Measurements from ENCODE around the gene GABBR1. TPM values are rescaled to one million over a fixed set of nuclear protein-coding genes. Genes with fewer than 3 reads are reported as not detected.

The GABBR1 gene
- polyA plus RNA-seq, 1 donor (not counting 4 experiments of a cell fraction or from before 2014, with no cell fraction given) = 18.9 TPM

- no peaks in the 10 kb centered on the region for H3K9me3 ChIP-seq (ENCODE audit: control insufficient read depth, low read depth, low read length)
- H2AFZ ChIP-seq (ENCODE audit: control insufficient read depth, low read length) = no peak overlapping the region
- H3K4me1 ChIP-seq (ENCODE audit: control insufficient read depth, extremely low read depth, insufficient read depth, low read length) = no peaks in the 10 kb centered on the region
- no peak for TF ChIP-seq EZH2 (IDR thresholded peaks at IDR 0.05; ENCODE audit: low read length)
- no peak for TF ChIP-seq CTCF (optimal IDR thresholded peaks at IDR 0.05 in 1 of 3, IDR thresholded peaks at IDR 0.05 in 1 of 3, conservative IDR thresholded peaks at IDR 0.05 in 1 of 3; ENCODE audit: extremely low read depth in 1 of 3, insufficient read depth in 2 of 3, low read length in 3 of 3)
- no peak overlapping the region for H3K4me3 ChIP-seq (ENCODE audit: control insufficient read depth in 2 of 3, extremely low read depth in 1 of 3, insufficient read depth in 2 of 3, low read depth in 1 of 3, low read length in 3 of 3)
- dilution Hi-C loops (cut with MboI; ENCODE audit: extremely low pct_ligation_motif_present, low sequenced_read_pairs) = no loop called here
- H3K36me3 ChIP-seq (ENCODE audit: control insufficient read depth in 2 of 2, extremely low read depth in 1 of 2, insufficient read depth in 2 of 2, low read length in 2 of 2) = peaks cover 26 to 32% of the 10 kb centered on the region in 2 experiments
- H3K9ac ChIP-seq (ENCODE audit: control insufficient read depth, extremely low read depth, insufficient read depth, low read length) = no peak overlapping the region
- H3K79me2 ChIP-seq (ENCODE audit: control insufficient read depth, insufficient read depth, low read length) = no peaks in the 10 kb centered on the region
- no peaks in the 10 kb centered on the region for H3K27me3 ChIP-seq (ENCODE audit: control insufficient read depth, extremely low read depth, insufficient read depth, low read length)
- no peaks in the 10 kb centered on the region for H3K9me1 ChIP-seq (ENCODE audit: control insufficient read depth, extremely low read depth, insufficient read depth, low read length)
- no peak overlapping the region for H3K27ac ChIP-seq (ENCODE audit: control insufficient read depth, insufficient read depth, low read length)
- H4K20me1 ChIP-seq (ENCODE audit: control insufficient read depth, extremely low read depth, insufficient read depth, low read length) = no peaks in the 10 kb centered on the region
- no peak overlapping the region for H3K4me2 ChIP-seq (ENCODE audit: control insufficient read depth, extremely low read depth, insufficient read depth, low read depth, low read length)
- no peak for FAIRE-seq
- DNase-seq (ENCODE audit: low read depth, low spot score) = no peak
Measured at GRCh38 chr6:29619578-29620160, 13.3 kb downstream of the GABBR1 start.

GRCh38 chr6:29617782-29618554 lies 15.0 kb downstream of the GABBR1 start:
- Histone ChIP-seq H3K9me1 (ENCODE audit: control insufficient read depth, extremely low read depth, insufficient read depth, low read length) (no peaks in the 10 kb centered on the region), H3K9me3 (ENCODE audit: control insufficient read depth, low read depth, low read length) (no peaks in the 10 kb centered on the region), H3K4me3 (ENCODE audit: control insufficient read depth in 2 of 3, extremely low read depth in 1 of 3, insufficient read depth in 2 of 3, low read depth in 1 of 3, low read length in 3 of 3) (no peak overlapping the region), H3K4me1 (ENCODE audit: control insufficient read depth, extremely low read depth, insufficient read depth, low read length) (no peaks in the 10 kb centered on the region), H3K9ac (ENCODE audit: control insufficient read depth, extremely low read depth, insufficient read depth, low read length) (no peak overlapping the region), H4K20me1 (ENCODE audit: control insufficient read depth, extremely low read depth, insufficient read depth, low read length) (no peaks in the 10 kb centered on the region), H3K27me3 (ENCODE audit: control insufficient read depth, extremely low read depth, insufficient read depth, low read length) (no peaks in the 10 kb centered on the region), H2AFZ (ENCODE audit: control insufficient read depth, low read length) (no peak overlapping the region), H3K4me2 (ENCODE audit: control insufficient read depth, extremely low read depth, insufficient read depth, low read depth, low read length) (no peak overlapping the region), H3K27ac (ENCODE audit: control insufficient read depth, insufficient read depth, low read length) (no peak overlapping the region), H3K36me3 (ENCODE audit: control insufficient read depth in 2 of 2, extremely low read depth in 1 of 2, insufficient read depth in 2 of 2, low read length in 2 of 2) (peaks cover 20 to 29% of the 10 kb centered on the region in 2 experiments), H3K79me2 (ENCODE audit: control insufficient read depth, insufficient read depth, low read length) (no peaks in the 10 kb centered on the region)
- FAIRE-seq (no peak), DNase-seq (ENCODE audit: low read depth, low spot score) (no peak)
- dilution Hi-C loops (cut with MboI; ENCODE audit: extremely low pct_ligation_motif_present, low sequenced_read_pairs) = no loop called here
- TF ChIP-seq CTCF (optimal IDR thresholded peaks at IDR 0.05 in 1 of 3, IDR thresholded peaks at IDR 0.05 in 1 of 3, conservative IDR thresholded peaks at IDR 0.05 in 1 of 3; ENCODE audit: extremely low read depth in 1 of 3, insufficient read depth in 2 of 3, low read length in 3 of 3) (peak in 2 of 3 experiments; percentile 7 to 36), EZH2 (IDR thresholded peaks at IDR 0.05; ENCODE audit: low read length) (no peak)

All from keratinocyte (primary cell).